Stimulated activated CD4-positive, alpha-beta T cell treated with anti-CD3 and anti-CD28 coated beads, Interleukin-15, amount 100 ng/mL, for 48 hours (primary cell): ENCODE measurements around the gene NAIF1.
"Not testable (repeated sequence)": the region's sequence is repeated elsewhere in the genome, so short reads cannot be mapped to it uniquely, and the experiment has no call there.

Experiments
- DNase-seq, 2 donors: peaks; one replicate each; pipeline ENCODE4 v3.0.0-alpha.2; 2020; ENCODE audit warnings: low read depth in 2 of 2

The NAIF1 gene

GRCh38 chr9:128027705-128028104, 39.4 kb downstream of the NAIF1 start:
- no peak for DNase-seq

GRCh38 chr9:128026773-128027541, 40.2 kb downstream of the NAIF1 start:
- DNase-seq, result peak; percentile 46 to 56

- peak; percentile 54 to 57 for DNase-seq
These were observed 40.8 kb downstream of the NAIF1 start for GRCh38 chr9:128026255-128026772.

- DNase-seq, result no peak
These were observed 41.4 kb downstream of the NAIF1 start for GRCh38 chr9:128025736-128026135.

GRCh38 chr9:128024761-128025308, 42.3 kb downstream of the NAIF1 start:
- DNase-seq, result no peak

GRCh38 chr9:128023671-128024070, 43.4 kb downstream of the NAIF1 start:
- not testable (repeated sequence) for DNase-seq

GRCh38 chr9:128022886-128023285, 44.2 kb downstream of the NAIF1 start:
- DNase-seq, result no peak

GRCh38 chr9:128021098-128021497, 46.0 kb downstream of the NAIF1 start:
- DNase-seq, result no peak

- no peak for DNase-seq
These were observed 46.4 kb downstream of the NAIF1 start for GRCh38 chr9:128020692-128021091.

- DNase-seq, result no peak
These were observed 51.4 kb downstream of the NAIF1 start for GRCh38 chr9:128015696-128016095.
